Astrocyte of the spinal cord (primary cell): ENCODE results near the gene KRTAP19-1.
"Not testable (repeated sequence)": the region's sequence is repeated elsewhere in the genome, so short reads cannot be mapped to it uniquely, and the experiment has no call there.

Experiments used
- DNase-seq: peaks from one replicate; pipeline ENCODE4 v3.0.0; 2011; ENCODE audit warnings: low read depth, low spot score
- H3K4me3 ChIP-seq: 2 replicates; pipeline ENCODE4 v1.5.1; 2011; ENCODE audit warnings: low read depth, mild to moderate bottlenecking, low read length, moderate library complexity
- in situ Hi-C: cut with HindIII; loops from 2 replicates; pipeline ENCODE4 v1.10.0; 2017; ENCODE audit warnings: low sequenced_read_pairs
- TF ChIP-seq, protein P1 (sequence below): IDR thresholded peaks from 2 replicates; pipeline ENCODE4 v1.5.1; 2012; ENCODE audit warnings: low read depth, mild to moderate bottlenecking, low read length, inconsistent platforms

The KRTAP19-1 gene

DNA sequence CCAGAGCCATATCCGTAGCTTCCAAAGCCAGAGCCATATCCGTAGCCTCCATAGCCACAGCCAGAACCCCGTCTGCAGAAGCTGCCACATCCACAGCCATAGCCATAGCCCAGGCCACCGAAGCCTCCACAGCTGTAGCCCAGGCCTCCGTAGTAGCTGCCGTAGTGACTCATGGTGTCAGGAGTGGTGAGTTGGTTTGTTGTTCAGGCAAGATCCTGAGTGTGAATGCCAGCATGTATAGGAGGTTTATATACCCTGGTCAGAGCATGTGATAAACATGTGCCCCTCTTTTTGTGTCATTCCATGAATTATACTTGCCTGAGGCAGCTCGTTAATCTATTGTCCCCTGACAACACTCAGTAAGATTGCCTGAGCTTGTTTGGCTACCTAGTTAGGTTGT, at the start of gene KRTAP19-1:
Gene KRTAP19-1, minus strand, starts transcription at position 223 of the 400 bp plus-strand sequence. Its CDS starts 50 bp downstream, at position 173.
- DNase-seq, result no peak
- in situ Hi-C loops, result no loop called here
- TF ChIP-seq, protein P1, sequence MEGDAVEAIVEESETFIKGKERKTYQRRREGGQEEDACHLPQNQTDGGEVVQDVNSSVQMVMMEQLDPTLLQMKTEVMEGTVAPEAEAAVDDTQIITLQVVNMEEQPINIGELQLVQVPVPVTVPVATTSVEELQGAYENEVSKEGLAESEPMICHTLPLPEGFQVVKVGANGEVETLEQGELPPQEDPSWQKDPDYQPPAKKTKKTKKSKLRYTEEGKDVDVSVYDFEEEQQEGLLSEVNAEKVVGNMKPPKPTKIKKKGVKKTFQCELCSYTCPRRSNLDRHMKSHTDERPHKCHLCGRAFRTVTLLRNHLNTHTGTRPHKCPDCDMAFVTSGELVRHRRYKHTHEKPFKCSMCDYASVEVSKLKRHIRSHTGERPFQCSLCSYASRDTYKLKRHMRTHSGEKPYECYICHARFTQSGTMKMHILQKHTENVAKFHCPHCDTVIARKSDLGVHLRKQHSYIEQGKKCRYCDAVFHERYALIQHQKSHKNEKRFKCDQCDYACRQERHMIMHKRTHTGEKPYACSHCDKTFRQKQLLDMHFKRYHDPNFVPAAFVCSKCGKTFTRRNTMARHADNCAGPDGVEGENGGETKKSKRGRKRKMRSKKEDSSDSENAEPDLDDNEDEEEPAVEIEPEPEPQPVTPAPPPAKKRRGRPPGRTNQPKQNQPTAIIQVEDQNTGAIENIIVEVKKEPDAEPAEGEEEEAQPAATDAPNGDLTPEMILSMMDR, result no peak
- H3K4me3 ChIP-seq, result no peak within 1 kb of the TSS

DNA sequence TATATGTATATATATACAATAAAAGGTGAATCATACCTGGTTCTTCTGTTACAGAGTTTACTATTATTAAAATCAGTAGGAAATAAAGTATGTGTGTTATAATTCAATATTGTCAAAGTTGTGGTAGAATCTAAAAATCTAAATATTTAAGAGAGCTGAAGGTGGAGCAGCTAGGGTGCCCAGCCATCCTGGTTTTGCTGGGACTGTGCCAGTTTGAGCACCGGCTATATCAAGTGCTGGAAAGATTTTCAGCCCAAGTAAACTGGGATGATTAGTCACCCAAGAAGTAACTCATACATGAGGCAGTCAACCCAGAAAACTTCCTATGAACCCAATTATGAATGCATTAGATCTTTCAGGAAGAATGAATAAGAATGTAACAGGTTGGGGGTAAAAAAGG, 38.7 kb upstream of the KRTAP19-1 start:
- TF ChIP-seq, protein P1, result no peak
- no peak overlapping the region for H3K4me3 ChIP-seq
- in situ Hi-C loops, result no loop called here
- no peak for DNase-seq

- in situ Hi-C loops, result no loop called here
- TF ChIP-seq, protein P1, result no peak
- DNase-seq, result no peak
- no peak overlapping the region for H3K4me3 ChIP-seq
Observed at GRCh38 chr21:30515681-30516080, 35.5 kb upstream of the KRTAP19-1 start.

DNA sequence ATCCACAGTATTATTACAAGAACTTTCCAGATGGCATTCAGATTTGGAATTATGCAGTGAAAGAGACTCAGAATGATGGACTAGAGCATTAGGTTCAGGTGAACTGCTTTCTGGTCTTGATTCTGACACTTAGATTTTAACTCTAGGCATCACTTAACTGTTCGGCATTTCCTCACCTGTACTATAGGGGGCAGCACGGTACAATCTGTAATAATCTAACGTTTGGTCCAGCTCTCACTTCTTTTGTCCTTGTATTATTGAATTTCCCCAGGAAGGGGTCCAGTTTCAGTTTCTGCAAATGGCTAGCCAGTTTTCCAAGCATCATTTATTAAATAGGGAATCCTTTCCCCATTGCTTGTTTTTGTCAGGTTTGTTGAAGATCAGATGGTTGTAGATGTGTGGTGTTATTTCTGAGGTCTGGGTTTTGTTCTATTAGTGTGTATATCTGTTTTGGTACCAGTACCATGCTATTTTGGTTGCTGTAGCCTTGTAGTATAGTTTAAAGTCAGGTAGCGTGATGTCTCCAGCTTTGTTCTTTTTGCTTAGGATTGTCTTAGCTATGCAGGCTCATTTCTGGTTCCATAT, 25.5 kb upstream of the KRTAP19-1 start:
- DNase-seq, H3K4me3 ChIP-seq, in situ Hi-C loops: not testable (repeated sequence)

DNA sequence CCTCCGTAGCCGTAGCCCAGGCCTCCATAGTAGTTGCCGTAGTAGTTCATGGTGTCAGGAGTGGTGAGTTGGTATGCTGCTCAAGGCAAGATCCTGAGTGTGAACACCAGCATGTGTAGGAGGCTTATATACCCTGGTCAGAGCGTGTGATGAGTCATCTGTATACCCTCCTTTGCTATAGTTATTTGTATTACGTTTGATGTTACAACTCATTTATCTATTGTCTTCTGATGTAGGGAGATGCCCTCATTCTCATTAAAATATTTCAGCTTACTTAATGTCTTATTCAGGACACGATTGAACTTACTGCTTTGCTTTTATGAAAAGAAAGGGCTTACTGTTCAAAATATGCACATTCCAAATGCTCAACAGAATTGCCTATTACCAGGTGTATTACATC, 21.9 kb upstream of the KRTAP19-1 start, which contains the start of gene KRTAP19-5:
Gene KRTAP19-5, minus strand, starts transcription at position 101 of the 400 bp plus-strand sequence. Its CDS starts 51 bp downstream, at position 50.
- TF ChIP-seq, protein P1, result no peak
- no peak for DNase-seq
- in situ Hi-C loops, result no loop called here
- H3K4me3 ChIP-seq, result no peak within 1 kb of the TSS

DNA sequence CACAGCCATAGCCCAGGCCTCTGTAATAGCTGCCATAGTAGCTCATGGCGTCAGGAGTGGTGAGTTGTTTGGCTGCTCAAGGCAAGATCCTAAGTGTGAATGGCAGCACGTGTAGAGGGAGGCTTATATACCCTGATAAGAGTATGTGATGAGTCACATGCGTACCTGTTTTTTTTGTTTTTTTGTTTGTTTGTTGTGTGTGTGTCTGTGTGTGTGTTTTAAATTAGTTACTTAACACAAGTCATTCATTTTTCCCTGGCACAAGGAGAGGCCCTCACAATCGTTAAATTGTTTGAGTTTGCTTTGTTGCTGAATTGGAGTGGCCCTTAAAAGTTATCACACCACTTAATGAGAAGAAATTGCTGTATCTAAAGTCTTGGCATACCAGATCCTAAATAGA, 16.9 kb upstream of the KRTAP19-1 start, which contains the start of gene KRTAP19-4:
Gene KRTAP19-4, minus strand, starts transcription at position 101 of the 400 bp plus-strand sequence. Its CDS starts 55 bp downstream, at position 46.
- in situ Hi-C loops, result no loop called here
- DNase-seq, result no peak
- H3K4me3 ChIP-seq, result no peak within 1 kb of the TSS
- TF ChIP-seq, protein P1, result no peak

DNA sequence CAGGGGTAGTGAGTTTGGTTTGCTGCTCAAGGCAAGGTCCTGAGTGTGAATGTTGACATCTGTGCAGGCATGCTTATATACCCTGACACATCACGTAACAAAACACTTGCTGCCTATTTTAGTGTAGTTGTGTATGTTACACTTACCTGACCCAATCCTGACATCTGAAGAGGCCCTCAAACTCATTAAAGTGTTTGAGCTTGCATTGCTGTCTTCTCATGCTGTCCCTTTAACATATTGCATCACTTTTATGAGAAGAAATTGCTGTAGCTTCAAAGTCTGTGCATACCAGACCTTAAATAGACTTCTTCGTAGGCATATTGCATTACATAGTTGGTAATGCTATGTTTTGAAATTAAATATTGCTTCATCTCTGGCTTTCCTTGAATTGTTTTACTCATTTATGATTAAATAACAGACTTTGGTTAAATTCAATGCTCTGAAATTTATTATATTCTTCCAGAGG, 11.8 kb upstream of the KRTAP19-1 start, which contains the start of gene KRTAP19-3:
Gene KRTAP19-3, minus strand, starts transcription at position 51 of the 466 bp plus-strand sequence. CDS start 56 bp downstream, outside the sequence.
- DNase-seq, result no peak
- H3K4me3 ChIP-seq, result no peak within 1 kb of the TSS
- TF ChIP-seq, protein P1, result no peak
- in situ Hi-C loops, result no loop called here
